SU-DHL-6 (cell line): ENCODE results near the gene SLC35F1.

Experiments
- EZH2phosphoT487 ChIP-seq: fragments of 200-600 bp; sonication (generic), shearing (Covaris generic); conservative IDR thresholded peaks from 2 replicates; pipeline ENCODE4 v1.6.1; 2018; ENCODE audit warnings: mild to moderate bottlenecking, antibody characterized with exemption, low read length, moderate library complexity, mixed read lengths
- TF ChIP-seq, protein P1 (sequence below): fragments of 200-600 bp; sonication (generic); IDR thresholded peaks from one replicate; pipeline ENCODE4 v1.5.1; 2017; ENCODE audit warnings: antibody characterized with exemption, mild to moderate bottlenecking, low read length, moderate library complexity; ENCODE audit not compliant: insufficient read depth, poor library complexity, severe bottlenecking

DNA sequence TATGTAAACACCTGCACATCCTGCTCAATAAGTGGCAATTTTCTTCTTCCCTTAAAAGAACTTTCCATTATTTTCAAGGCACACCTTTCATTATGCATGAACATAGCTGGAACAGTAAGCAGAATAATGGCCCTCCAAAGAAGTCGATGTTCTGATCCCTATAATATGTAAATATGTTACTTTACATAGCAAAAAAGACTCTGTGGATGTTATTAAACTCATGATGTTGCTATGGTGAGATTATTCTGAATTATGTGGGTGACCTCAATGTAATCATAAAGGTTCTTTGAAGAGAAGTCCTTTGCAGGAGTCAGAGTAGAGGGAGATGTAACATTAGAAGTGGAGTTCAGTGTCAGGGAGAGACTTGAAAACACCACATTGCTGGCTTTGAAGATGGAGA is 341.1 kb downstream of the SLC35F1 start:
- TF ChIP-seq, protein P1, sequence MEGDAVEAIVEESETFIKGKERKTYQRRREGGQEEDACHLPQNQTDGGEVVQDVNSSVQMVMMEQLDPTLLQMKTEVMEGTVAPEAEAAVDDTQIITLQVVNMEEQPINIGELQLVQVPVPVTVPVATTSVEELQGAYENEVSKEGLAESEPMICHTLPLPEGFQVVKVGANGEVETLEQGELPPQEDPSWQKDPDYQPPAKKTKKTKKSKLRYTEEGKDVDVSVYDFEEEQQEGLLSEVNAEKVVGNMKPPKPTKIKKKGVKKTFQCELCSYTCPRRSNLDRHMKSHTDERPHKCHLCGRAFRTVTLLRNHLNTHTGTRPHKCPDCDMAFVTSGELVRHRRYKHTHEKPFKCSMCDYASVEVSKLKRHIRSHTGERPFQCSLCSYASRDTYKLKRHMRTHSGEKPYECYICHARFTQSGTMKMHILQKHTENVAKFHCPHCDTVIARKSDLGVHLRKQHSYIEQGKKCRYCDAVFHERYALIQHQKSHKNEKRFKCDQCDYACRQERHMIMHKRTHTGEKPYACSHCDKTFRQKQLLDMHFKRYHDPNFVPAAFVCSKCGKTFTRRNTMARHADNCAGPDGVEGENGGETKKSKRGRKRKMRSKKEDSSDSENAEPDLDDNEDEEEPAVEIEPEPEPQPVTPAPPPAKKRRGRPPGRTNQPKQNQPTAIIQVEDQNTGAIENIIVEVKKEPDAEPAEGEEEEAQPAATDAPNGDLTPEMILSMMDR: no peak
- no peak for TF ChIP-seq EZH2phosphoT487
